SU-DHL-6 (cell line): ENCODE results near the gene FFAR4.

ENCODE experiments used
- H2AFZ ChIP-seq: fragments of 200-600 bp; sonication (generic); 2 replicates; pipeline ENCODE4 v1.6.1; 2014; ENCODE audit warnings: low read depth, mild to moderate bottlenecking, moderate library complexity, mixed read lengths, antibody characterized with exemption, low read length; ENCODE audit not compliant: severe bottlenecking
- H3F3A ChIP-seq: fragments of 200-600 bp; shearing (Covaris generic); 2 replicates; pipeline ENCODE4 v1.6.0; 2016; ENCODE audit warnings: antibody characterized with exemption, mild to moderate bottlenecking; ENCODE audit not compliant: insufficient read depth
- H3K27ac ChIP-seq: fragments of 200-600 bp; sonication (generic); 2 replicates; pipeline ENCODE4 v1.5.1; 2016; ENCODE audit warnings: low read depth, mild to moderate bottlenecking, low read length, moderate library complexity, mixed read lengths
- H3K27me3 ChIP-seq: fragments of 200-600 bp; sonication (generic), shearing (Covaris generic); 2 replicates; pipeline ENCODE4 v1.6.0; 2014; ENCODE audit warnings: mild to moderate bottlenecking, low read length
- H3K36me3 ChIP-seq: fragments of 200-600 bp; sonication (generic); 2 replicates; pipeline ENCODE4 v1.6.1; 2014; ENCODE audit warnings: mild to moderate bottlenecking, low read length, mixed read lengths
- H3K4me2 ChIP-seq: fragments of 300-600, 200-600 bp; shearing (Covaris generic), sonication (generic); 2 replicates; pipeline ENCODE4 v1.6.0; 2014; ENCODE audit warnings: low read length, low read depth, mild to moderate bottlenecking; ENCODE audit not compliant: poor library complexity, severe bottlenecking
- H3K4me3 ChIP-seq: fragments of 200-600 bp; sonication (generic); 2 replicates; pipeline ENCODE4 v1.5.1; 2014; ENCODE audit warnings: antibody characterized with exemption, low read length, mild to moderate bottlenecking, mixed read lengths; ENCODE audit not compliant: insufficient read depth, poor library complexity, severe bottlenecking
- H3K79me2 ChIP-seq: fragments of 200-600 bp; sonication (generic); 2 replicates; pipeline ENCODE4 v1.6.1; 2014; ENCODE audit warnings: mild to moderate bottlenecking, low read length, moderate library complexity; ENCODE audit not compliant: insufficient read depth
- H3K9ac ChIP-seq: fragments of 200-600 bp; sonication (generic); 2 replicates; pipeline ENCODE4 v1.7.0; 2014; ENCODE audit warnings: mild to moderate bottlenecking, low read length
- H3K9me2 ChIP-seq: fragments of 200-600 bp; sonication (generic); replicated peaks from 2 replicates; pipeline ENCODE4 v1.6.1; 2014; ENCODE audit warnings: low read length; ENCODE audit not compliant: insufficient read depth
- H3K9me3 ChIP-seq: fragments of 200-600 bp; sonication (generic); 2 replicates; pipeline ENCODE4 v1.6.1; 2014; ENCODE audit warnings: low read length, mixed read lengths; ENCODE audit not compliant: insufficient read depth
- H4K20me1 ChIP-seq: fragments of 200-600 bp; sonication (generic); 2 replicates; pipeline ENCODE4 v1.6.1; 2014; ENCODE audit warnings: low read depth, mild to moderate bottlenecking, antibody characterized with exemption, low read length, moderate library complexity, mixed read lengths
- EZH2phosphoT487 ChIP-seq: fragments of 200-600 bp; sonication (generic), shearing (Covaris generic); conservative IDR thresholded peaks from 2 replicates; pipeline ENCODE4 v1.6.1; 2018; ENCODE audit warnings: mild to moderate bottlenecking, antibody characterized with exemption, low read length, moderate library complexity, mixed read lengths
- TF ChIP-seq, protein P1 (sequence below): fragments of 200-600 bp; sonication (generic); IDR thresholded peaks from one replicate; pipeline ENCODE4 v1.5.1; 2017; ENCODE audit warnings: antibody characterized with exemption, mild to moderate bottlenecking, low read length, moderate library complexity; ENCODE audit not compliant: insufficient read depth, poor library complexity, severe bottlenecking

FFAR4 gene

DNA sequence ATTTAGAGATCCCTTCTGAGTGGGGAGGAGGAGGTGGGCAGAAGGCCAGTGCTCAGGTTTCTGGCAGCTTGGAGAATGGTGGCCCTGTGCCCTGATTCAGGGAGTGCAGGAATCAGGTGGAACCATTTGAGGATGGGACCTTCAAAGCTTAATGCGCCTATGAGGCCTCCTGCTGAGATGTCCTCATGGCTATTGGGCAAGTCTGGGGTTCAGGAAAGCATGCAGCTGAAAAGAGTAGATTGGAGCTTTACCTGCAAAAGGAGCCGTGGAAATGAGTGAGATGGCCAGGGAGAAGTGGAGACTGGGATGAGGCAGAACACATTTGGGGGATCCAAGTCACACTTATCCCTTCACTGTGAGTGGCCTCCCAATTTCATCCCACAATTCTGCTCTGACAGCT lies 6.1 kb downstream of the FFAR4 start:
- H3K36me3 ChIP-seq, result no peaks in the 10 kb centered on the region
- H3K9me3 ChIP-seq, result no peaks in the 10 kb centered on the region
- H3K27ac ChIP-seq, result no peak overlapping the region
- no peaks in the 10 kb centered on the region for H4K20me1 ChIP-seq
- TF ChIP-seq EZH2phosphoT487, result no peak
- TF ChIP-seq, protein P1, sequence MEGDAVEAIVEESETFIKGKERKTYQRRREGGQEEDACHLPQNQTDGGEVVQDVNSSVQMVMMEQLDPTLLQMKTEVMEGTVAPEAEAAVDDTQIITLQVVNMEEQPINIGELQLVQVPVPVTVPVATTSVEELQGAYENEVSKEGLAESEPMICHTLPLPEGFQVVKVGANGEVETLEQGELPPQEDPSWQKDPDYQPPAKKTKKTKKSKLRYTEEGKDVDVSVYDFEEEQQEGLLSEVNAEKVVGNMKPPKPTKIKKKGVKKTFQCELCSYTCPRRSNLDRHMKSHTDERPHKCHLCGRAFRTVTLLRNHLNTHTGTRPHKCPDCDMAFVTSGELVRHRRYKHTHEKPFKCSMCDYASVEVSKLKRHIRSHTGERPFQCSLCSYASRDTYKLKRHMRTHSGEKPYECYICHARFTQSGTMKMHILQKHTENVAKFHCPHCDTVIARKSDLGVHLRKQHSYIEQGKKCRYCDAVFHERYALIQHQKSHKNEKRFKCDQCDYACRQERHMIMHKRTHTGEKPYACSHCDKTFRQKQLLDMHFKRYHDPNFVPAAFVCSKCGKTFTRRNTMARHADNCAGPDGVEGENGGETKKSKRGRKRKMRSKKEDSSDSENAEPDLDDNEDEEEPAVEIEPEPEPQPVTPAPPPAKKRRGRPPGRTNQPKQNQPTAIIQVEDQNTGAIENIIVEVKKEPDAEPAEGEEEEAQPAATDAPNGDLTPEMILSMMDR, result no peak
- no peak overlapping the region for H2AFZ ChIP-seq
- H3F3A ChIP-seq, result no peaks in the 10 kb centered on the region
- no peaks in the 10 kb centered on the region for H3K9me2 ChIP-seq
- no peaks in the 10 kb centered on the region for H3K27me3 ChIP-seq
- H3K4me3 ChIP-seq, result no peak overlapping the region
- no peak overlapping the region for H3K9ac ChIP-seq
- no peaks in the 10 kb centered on the region for H3K79me2 ChIP-seq
- no peak overlapping the region for H3K4me2 ChIP-seq

DNA sequence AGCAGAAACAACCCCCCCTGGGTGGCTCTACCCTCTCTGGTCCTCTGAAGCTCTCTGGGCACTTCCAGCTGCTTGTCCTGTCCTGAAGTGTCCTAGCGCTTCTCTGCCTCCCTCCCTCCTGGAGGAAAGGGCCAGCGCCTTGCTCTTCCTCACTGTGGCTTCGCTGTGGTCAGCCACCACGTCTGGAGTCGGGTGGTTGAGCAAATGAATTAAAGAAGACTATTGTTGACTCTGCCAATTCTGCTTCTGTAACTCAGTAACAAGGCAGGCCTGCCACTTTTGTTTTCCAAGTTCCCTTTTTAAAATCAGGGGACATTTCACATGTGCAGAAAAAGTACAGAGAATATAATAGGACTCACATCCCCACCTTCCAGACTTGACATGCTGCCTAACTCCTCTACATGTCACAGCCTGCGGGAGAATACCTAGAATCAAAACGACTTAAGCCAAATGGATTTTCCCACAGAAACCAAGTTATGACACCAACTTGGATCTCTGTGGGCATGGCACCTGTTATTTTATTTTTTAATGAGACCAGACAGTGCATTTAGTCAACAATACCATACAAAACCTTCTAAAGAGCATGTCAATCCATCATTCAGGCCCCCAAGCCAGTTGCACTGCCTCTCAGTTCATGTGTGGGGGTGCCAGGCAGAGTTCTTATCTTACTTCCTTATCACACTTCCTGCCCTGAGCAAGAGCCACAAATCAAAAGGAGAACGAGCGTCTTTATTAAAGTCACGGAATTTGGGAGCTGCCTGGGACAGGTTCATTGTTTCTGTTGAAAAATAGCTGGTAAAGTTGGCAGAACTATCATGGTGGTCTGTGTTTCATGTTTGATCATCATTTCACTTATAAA lies 6.8 kb downstream of the FFAR4 start:
- H4K20me1 ChIP-seq, result no peaks in the 10 kb centered on the region
- H3K27ac ChIP-seq, result no peak overlapping the region
- no peaks in the 10 kb centered on the region for H3K79me2 ChIP-seq
- H3F3A ChIP-seq, result no peaks in the 10 kb centered on the region
- no peaks in the 10 kb centered on the region for H3K9me2 ChIP-seq
- no peaks in the 10 kb centered on the region for H3K9me3 ChIP-seq
- no peaks in the 10 kb centered on the region for H3K27me3 ChIP-seq
- no peak overlapping the region for H2AFZ ChIP-seq
- no peak for TF ChIP-seq EZH2phosphoT487
- TF ChIP-seq, protein P1, result no peak
- no peak overlapping the region for H3K4me3 ChIP-seq
- H3K36me3 ChIP-seq, result no peaks in the 10 kb centered on the region
- H3K4me2 ChIP-seq, result no peak overlapping the region
- no peak overlapping the region for H3K9ac ChIP-seq

DNA sequence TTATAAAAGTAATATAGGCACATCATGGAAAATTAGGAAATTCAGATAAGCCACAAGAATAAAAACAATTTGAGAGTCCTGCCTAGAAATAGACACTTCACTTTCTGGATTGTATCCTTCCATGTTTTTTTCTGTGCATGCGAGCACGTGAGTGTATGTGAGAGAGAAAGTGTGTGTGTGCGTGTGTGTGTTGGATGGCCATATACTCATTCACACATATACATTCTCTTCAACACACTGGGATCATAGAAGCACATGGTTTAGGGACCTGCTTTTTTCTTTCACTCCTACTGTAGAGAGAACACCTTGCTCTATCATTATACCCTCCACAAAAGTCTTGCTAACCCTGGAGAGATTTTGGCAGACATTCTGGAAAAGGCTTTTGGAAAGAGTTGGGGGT lies 7.5 kb downstream of the FFAR4 start:
- Histone ChIP-seq H3K27ac (no peak overlapping the region), H3K79me2 (no peaks in the 10 kb centered on the region), H3K27me3 (no peaks in the 10 kb centered on the region), H3F3A (no peaks in the 10 kb centered on the region), H3K9ac (no peak overlapping the region), H4K20me1 (no peaks in the 10 kb centered on the region), H3K9me3 (no peaks in the 10 kb centered on the region), H3K4me3 (no peak overlapping the region), H2AFZ (no peak overlapping the region), H3K36me3 (no peaks in the 10 kb centered on the region), H3K4me2 (no peak overlapping the region), H3K9me2 (no peaks in the 10 kb centered on the region)
- TF ChIP-seq EZH2phosphoT487, result no peak
- TF ChIP-seq, protein P1, result no peak
